Right lobe of liver (tissue), 6 donors: Measurements from ENCODE around the gene LMO4. TPM values are rescaled to one million over a fixed set of nuclear protein-coding genes. Genes with fewer than 3 reads are reported as not detected.

Experiments used
- ATAC-seq, 4 donors: fragments of 200-7000 bp; cut with Tn5 transposase; one replicate each; pipeline ENCODE4 v1.9.1; 2020; ENCODE audit warnings: mild to moderate bottlenecking in 4 of 4, moderate library complexity in 4 of 4
- DNase-seq, 3 donors: peaks; one replicate each; pipeline ENCODE4 v3.0.0-alpha.2; 2020
- H3K27ac ChIP-seq, 3 donors: fragments of 200-600 bp; one replicate each; pipeline ENCODE4 v1.8.0; 2022
- H3K27me3 ChIP-seq, 2 donors: fragments of 200-600 bp; one replicate each; pipeline ENCODE4 v1.8.0; 2022
- H3K36me3 ChIP-seq, 4 donors: fragments of 200-600 bp; sonication (generic) in 1 of 4; one replicate each; pipeline versions ENCODE4 v1.5.1 to v1.8.0; 2017 to 2022; ENCODE audit warnings: control low read depth in 1 of 4
- H3K4me1 ChIP-seq, 4 donors: fragments of 200-600 bp; sonication (generic) in 1 of 4; one replicate each; pipeline versions ENCODE4 v1.5.1 to v1.8.0; 2017 to 2022; ENCODE audit warnings: control low read depth in 1 of 4
- H3K4me3 ChIP-seq, 3 donors: fragments of 200-600 bp; one replicate each; pipeline ENCODE4 v1.8.0; 2022
- H3K9me3 ChIP-seq, 4 donors: fragments of 200-600 bp; sonication (generic) in 1 of 4; one replicate each; pipeline versions ENCODE4 v1.5.1 to v1.8.0; 2017 to 2022; ENCODE audit warnings: control low read depth in 1 of 4
- POLR2A ChIP-seq: fragments of 450-650 bp; IDR thresholded peaks from one replicate; pipeline ENCODE4 v1.6.1; 2017; ENCODE audit warnings: antibody characterized with exemption, mild to moderate bottlenecking
- WGBS: methylation state at CpG from one replicate; pipeline ENCODE4 v1.1.6; 2018; ENCODE audit warnings: low coverage, low lambda C conversion rate; ENCODE audit not compliant: insufficient coverage; ENCODE audit errors: missing lambda C conversion rate; 5-methylcytosine and 5-hydroxymethylcytosine counted together
- intact Hi-C, 2 donors: fragments of 100-400 bp; cut with DNase I; formaldehyde crosslinking; loops; one replicate each; pipeline versions ENCODE4 v1.11.2 to v1.14.1; 2022
- total RNA-seq, 6 experiments: library from RNA; depleted of rRNA in 2 of 6; stranded (reverse); fragments of >200 nt in 2 of 6; fragmentation: NEBNext Ultra II Directional in 3 of 6; extraction: Animal tissue kit (Norgen Biotek cat#: 25700) in 3 of 6; gene quantifications; one replicate each; pipeline versions ENCODE4 v1.1.0 to v1.2.4, GENCODE V29; 2016 to 2023
- TF ChIP-seq, protein P1 (sequence below), 4 donors: fragments of 200-600 bp in 3 of 4; fragments of 450-650 bp in 1 of 4; IDR thresholded peaks; one replicate each; pipeline versions ENCODE4 v1.5.1 to v1.8.0; 2016 to 2022; ENCODE audit warnings: antibody characterized with exemption in 4 of 4, mild to moderate bottlenecking in 2 of 4
- donor health status: DM: no; HTN: yes; CAD: no.
- donor health status: DM: no; HTN: no; CAD: no.
- donor health status: DM: no; HTN: no; CAD: no.
- donor health status: DM: no; HTN: yes; CAD: no.
- donor health status: DM: no; HTN: yes; CAD: no.

LMO4 gene
- total RNA-seq, 6 experiments from 2014 or later: 12.9 to 18.1 (median 15.4) TPM

DNA sequence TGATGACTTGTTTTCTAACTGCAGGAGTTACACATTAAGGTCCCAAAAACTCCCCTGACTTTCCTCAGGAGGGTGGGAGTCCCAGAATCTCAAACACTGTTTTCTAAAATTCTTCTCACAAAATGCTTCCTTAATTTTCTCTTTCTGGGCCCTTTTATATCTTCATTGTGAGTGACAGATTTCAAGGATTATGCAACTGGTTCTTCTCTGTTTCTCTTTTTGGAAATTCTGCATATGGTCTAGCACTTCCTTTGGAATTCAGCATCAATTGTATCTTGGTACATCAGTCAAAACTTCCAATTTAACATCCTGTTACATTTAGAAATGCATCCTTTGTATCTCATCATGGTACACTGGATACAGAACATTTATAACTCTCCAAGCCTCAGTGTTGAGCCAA, 59.7 kb downstream of the LMO4 start:
- DNase-seq: no peak
- no peaks in the 10 kb centered on the region for H3K9me3 ChIP-seq
- intact Hi-C loops: no loop called here
- no peaks in the 10 kb centered on the region for H3K27me3 ChIP-seq
- H3K27ac ChIP-seq: no peak overlapping the region
- H3K4me3 ChIP-seq: no peak overlapping the region
- H3K36me3 ChIP-seq: no peaks in the 10 kb centered on the region
- H3K4me1 ChIP-seq: no peaks in the 10 kb centered on the region
- TF ChIP-seq, protein P1, sequence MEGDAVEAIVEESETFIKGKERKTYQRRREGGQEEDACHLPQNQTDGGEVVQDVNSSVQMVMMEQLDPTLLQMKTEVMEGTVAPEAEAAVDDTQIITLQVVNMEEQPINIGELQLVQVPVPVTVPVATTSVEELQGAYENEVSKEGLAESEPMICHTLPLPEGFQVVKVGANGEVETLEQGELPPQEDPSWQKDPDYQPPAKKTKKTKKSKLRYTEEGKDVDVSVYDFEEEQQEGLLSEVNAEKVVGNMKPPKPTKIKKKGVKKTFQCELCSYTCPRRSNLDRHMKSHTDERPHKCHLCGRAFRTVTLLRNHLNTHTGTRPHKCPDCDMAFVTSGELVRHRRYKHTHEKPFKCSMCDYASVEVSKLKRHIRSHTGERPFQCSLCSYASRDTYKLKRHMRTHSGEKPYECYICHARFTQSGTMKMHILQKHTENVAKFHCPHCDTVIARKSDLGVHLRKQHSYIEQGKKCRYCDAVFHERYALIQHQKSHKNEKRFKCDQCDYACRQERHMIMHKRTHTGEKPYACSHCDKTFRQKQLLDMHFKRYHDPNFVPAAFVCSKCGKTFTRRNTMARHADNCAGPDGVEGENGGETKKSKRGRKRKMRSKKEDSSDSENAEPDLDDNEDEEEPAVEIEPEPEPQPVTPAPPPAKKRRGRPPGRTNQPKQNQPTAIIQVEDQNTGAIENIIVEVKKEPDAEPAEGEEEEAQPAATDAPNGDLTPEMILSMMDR (IDR thresholded peaks at IDR 0.05): no peak
- no peak for TF ChIP-seq POLR2A
- ATAC-seq: no peak

DNA sequence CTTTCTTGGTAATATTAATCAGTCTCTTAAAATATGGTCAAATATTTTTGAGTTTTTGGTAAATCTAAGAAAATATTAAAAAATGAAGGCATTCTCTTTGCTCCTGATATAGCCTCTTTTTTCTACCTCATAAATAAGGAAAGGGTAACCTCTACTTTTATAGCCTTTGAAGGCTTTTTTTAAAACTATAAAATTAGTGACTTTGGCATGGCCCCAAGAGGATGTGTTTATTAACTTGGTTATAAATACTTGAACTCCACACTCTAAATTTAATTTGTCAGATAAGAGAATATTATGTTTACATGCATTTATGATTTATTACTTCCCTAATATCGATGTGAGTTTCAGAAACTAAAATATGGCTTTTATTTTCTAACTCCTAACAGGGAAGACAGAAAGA, 60.3 kb downstream of the LMO4 start:
- Histone ChIP-seq H3K4me1 (no peaks in the 10 kb centered on the region), H3K27me3 (no peaks in the 10 kb centered on the region), H3K27ac (no peak overlapping the region), H3K4me3 (no peak overlapping the region), H3K36me3 (no peaks in the 10 kb centered on the region), H3K9me3 (no peaks in the 10 kb centered on the region)
- intact Hi-C loops: no loop called here
- 33% methylated on average over 1 of the region's 1 CpG for WGBS
- TF ChIP-seq POLR2A: no peak
- TF ChIP-seq, protein P1 (IDR thresholded peaks at IDR 0.05): no peak
- DNase-seq (no peak), ATAC-seq (no peak)

DNA sequence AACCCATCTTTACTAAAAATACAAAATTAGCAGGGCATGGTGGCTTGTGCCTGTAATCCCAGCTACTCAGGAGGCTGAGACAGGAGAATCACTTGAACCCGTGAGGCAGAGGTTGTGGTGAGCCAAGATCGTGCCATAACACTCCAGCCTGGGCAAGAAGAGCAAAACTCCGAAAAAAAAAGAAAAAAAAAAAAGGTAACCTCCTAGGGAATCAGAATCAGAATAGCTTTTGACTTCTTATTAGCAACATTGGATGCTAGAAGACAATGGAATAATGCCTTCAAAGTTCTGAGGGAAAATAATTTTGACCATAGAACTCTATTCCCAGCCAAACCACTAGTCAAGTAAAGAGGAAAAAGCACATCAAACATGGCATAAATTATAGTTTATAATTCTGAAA, 60.9 kb downstream of the LMO4 start:
- Histone ChIP-seq H3K27me3 (no peaks in the 10 kb centered on the region), H3K36me3 (no peaks in the 10 kb centered on the region), H3K9me3 (no peaks in the 10 kb centered on the region), H3K27ac (no peak overlapping the region), H3K4me1 (no peaks in the 10 kb centered on the region), H3K4me3 (no peak overlapping the region)
- TF ChIP-seq, protein P1 (IDR thresholded peaks at IDR 0.05): no peak
- TF ChIP-seq POLR2A: no peak
- ATAC-seq (no peak), DNase-seq (no peak)
- WGBS: 58% methylated on average over 3 of the region's 3 CpGs
- intact Hi-C loops: no loop called here

DNA sequence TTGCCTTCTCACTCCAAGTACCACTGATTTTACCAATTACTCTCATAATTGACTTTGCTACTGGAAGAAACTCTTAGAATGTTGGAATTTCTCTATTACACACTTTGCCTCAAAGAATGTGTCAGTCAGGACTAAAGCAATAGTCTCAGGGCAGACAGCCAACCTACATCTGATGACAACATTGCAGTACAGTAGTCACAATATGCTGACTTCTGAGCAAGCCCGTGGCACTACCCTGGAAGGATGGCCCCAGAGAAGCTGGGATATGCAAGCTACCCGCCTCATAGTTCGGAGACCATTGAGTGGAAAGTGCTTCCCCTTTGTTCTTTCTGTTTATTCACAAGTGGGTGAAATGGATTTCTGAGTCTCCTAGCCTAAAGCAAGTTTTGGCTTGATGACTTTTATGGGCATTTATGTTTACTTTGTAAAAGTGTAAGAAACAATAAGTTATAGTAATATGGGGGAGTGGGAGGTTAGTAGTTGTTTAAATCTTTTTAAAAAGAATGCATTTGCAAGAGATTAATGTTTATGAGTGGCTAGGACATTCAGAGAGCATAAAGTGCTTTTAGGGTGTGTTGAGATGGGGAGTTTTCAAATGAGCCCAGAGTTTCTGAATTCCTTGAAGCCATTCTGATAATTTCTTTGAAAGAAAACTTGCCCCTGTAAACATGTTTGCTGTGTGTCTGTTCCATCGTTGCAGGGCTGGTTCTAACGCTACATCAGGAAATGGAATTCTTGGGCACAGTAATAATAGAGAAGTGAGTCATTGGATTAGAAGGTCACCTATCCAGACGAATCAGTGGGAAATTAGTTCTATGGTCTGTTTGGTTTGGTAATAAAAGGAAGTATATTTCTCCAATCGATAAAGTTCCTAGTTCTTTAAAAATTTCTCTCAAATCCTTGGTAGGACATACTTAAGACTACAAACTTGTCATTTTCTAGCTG, 63.8 kb downstream of the LMO4 start:
- ATAC-seq (peak in 1 of 4 donors; percentile 30), DNase-seq (no peak)
- Histone ChIP-seq H3K9me3 (no peaks in the 10 kb centered on the region), H3K27me3 (no peaks in the 10 kb centered on the region), H3K4me1 (no peaks in the 10 kb centered on the region), H3K36me3 (no peaks in the 10 kb centered on the region), H3K4me3 (no peak overlapping the region), H3K27ac (no peak overlapping the region)
- WGBS: 73% methylated on average over 6 of the region's 7 CpGs
- intact Hi-C loops: no loop called here
- no peak for TF ChIP-seq POLR2A
- TF ChIP-seq, protein P1 (IDR thresholded peaks at IDR 0.05): no peak
